ENCODE results near the gene LRRC4. TPM values are rescaled to one million over a fixed set of nuclear protein-coding genes. Genes with fewer than 3 reads are reported as not detected.
A peak's percentile ranks its signal among the peaks of the same experiment; 100 is the strongest.

Gene LRRC4
- total and polyA plus RNA-seq, 5 donors from 2014 or later = 0.06 TPM; not detected in 4

GRCh38 chr7:128035712-128036111 lies 4.5 kb upstream of the LRRC4 start:
- no peaks in the 10 kb centered on the region for H3K27me3 ChIP-seq (ENCODE audit: control insufficient read depth, insufficient read depth, low read length)
- peak overlapping the region in 2 of 4 donors; percentile 17 to 24 for H3K4me3 Mint-ChIP-seq
- H3K4me1 Mint-ChIP-seq = peaks cover 0 to 10% (median 5%) of the 10 kb centered on the region in 4 donors
- peaks cover 0 to 1% (median 0%) of the 10 kb centered on the region in 7 donors for H3K9me3 Mint-ChIP-seq
- peaks cover 10% of the 10 kb centered on the region for H3K27me3 Mint-ChIP-seq
- peaks cover 5% of the 10 kb centered on the region for H3K36me3 Mint-ChIP-seq
- no peak for ATAC-seq (ENCODE audit: low read depth in 2 of 2)
- H3K9me3 ChIP-seq (ENCODE audit: control insufficient read depth in 2 of 2, low read length in 2 of 2) = no peaks in the 10 kb centered on the region
- H3K4me3 ChIP-seq (ENCODE audit: low read depth, low read length) = no peak overlapping the region
- no peaks in the 10 kb centered on the region for H3K36me3 ChIP-seq (ENCODE audit: control insufficient read depth, insufficient read depth, low read length)
- no peak overlapping the region for H3K27ac ChIP-seq (ENCODE audit: insufficient read depth, low read length, poor library complexity, severe bottlenecking)
- peak overlapping the region in 1 of 3 donors; percentile 14 for H3K27ac Mint-ChIP-seq
- no peak for DNase-seq
- H3K4me1 ChIP-seq (ENCODE audit: control insufficient read depth, insufficient read depth, low read length, poor library complexity, severe bottlenecking) = peaks cover 11% of the 10 kb centered on the region

- H3K4me3 ChIP-seq (ENCODE audit: low read depth, low read length) = no peak overlapping the region
- no peak overlapping the region for H3K27ac Mint-ChIP-seq
These were observed 3.6 kb upstream of the LRRC4 start for GRCh38 chr7:128034825-128035224.

GRCh38 chr7:128033246-128033645 lies 2.0 kb upstream of the LRRC4 start:
- Mint-ChIP-seq H3K36me3 (peaks cover 15% of the 10 kb centered on the region), H3K27ac (no peak overlapping the region), H3K27me3 (peaks cover 18% of the 10 kb centered on the region), H3K9me3 (peaks cover 0 to 1% (median 0%) of the 10 kb centered on the region in 7 donors), H3K4me3 (peak overlapping the region; percentile 41 to 73 (median 58)), H3K4me1 (peaks cover 5 to 23% (median 6%) of the 10 kb centered on the region in 4 donors)
- DNase-seq (no peak), ATAC-seq (ENCODE audit: low read depth in 2 of 2) (no peak)
- H3K27me3 ChIP-seq (ENCODE audit: control insufficient read depth, insufficient read depth, low read length) = no peaks in the 10 kb centered on the region
- H3K9me3 ChIP-seq (ENCODE audit: control insufficient read depth in 2 of 2, low read length in 2 of 2) = no peaks in the 10 kb centered on the region
- no peak overlapping the region for H3K4me3 ChIP-seq (ENCODE audit: low read depth, low read length)
- peaks cover 6% of the 10 kb centered on the region for H3K36me3 ChIP-seq (ENCODE audit: control insufficient read depth, insufficient read depth, low read length)
- no peak overlapping the region for H3K27ac ChIP-seq (ENCODE audit: insufficient read depth, low read length, poor library complexity, severe bottlenecking)
- peaks cover 14% of the 10 kb centered on the region for H3K4me1 ChIP-seq (ENCODE audit: control insufficient read depth, insufficient read depth, low read length, poor library complexity, severe bottlenecking)

More at GRCh38 chr7:128034825-128035224, 3.6 kb upstream of the LRRC4 start:
- no peaks in the 10 kb centered on the region for H3K27me3 ChIP-seq (ENCODE audit: control insufficient read depth, insufficient read depth, low read length)
- Mint-ChIP-seq H3K4me3 (no peak overlapping the region), H3K27me3 (peaks cover 18% of the 10 kb centered on the region), H3K36me3 (peaks cover 5% of the 10 kb centered on the region), H3K9me3 (peaks cover 0 to 1% (median 0%) of the 10 kb centered on the region in 7 donors), H3K4me1 (peaks cover 0 to 15% (median 7%) of the 10 kb centered on the region in 4 donors)
- H3K36me3 ChIP-seq (ENCODE audit: control insufficient read depth, insufficient read depth, low read length) = no peaks in the 10 kb centered on the region
- DNase-seq (no peak), ATAC-seq (ENCODE audit: low read depth in 2 of 2) (no peak)
- H3K9me3 ChIP-seq (ENCODE audit: control insufficient read depth in 2 of 2, low read length in 2 of 2) = no peaks in the 10 kb centered on the region
- peaks cover 14% of the 10 kb centered on the region for H3K4me1 ChIP-seq (ENCODE audit: control insufficient read depth, insufficient read depth, low read length, poor library complexity, severe bottlenecking)
- H3K27ac ChIP-seq (ENCODE audit: insufficient read depth, low read length, poor library complexity, severe bottlenecking) = no peak overlapping the region

- ATAC-seq (ENCODE audit: low read depth in 2 of 2) (no peak), DNase-seq (no peak)
- Mint-ChIP-seq H3K9me3 (peaks cover 0 to 1% (median 0%) of the 10 kb centered on the region in 7 donors), H3K36me3 (peaks cover 17% of the 10 kb centered on the region), H3K27me3 (peaks cover 18% of the 10 kb centered on the region), H3K27ac (no peak overlapping the region), H3K4me1 (peaks cover 5 to 23% (median 6%) of the 10 kb centered on the region in 4 donors), H3K4me3 (peak overlapping the region in 3 of 4 donors; percentile 31 to 73 (median 41))
- Histone ChIP-seq H3K9me3 (ENCODE audit: control insufficient read depth in 2 of 2, low read length in 2 of 2) (no peaks in the 10 kb centered on the region), H3K36me3 (ENCODE audit: control insufficient read depth, insufficient read depth, low read length) (peaks cover 6% of the 10 kb centered on the region), H3K27me3 (ENCODE audit: control insufficient read depth, insufficient read depth, low read length) (no peaks in the 10 kb centered on the region), H3K4me3 (ENCODE audit: low read depth, low read length) (no peak overlapping the region), H3K4me1 (ENCODE audit: control insufficient read depth, insufficient read depth, low read length, poor library complexity, severe bottlenecking) (peaks cover 14% of the 10 kb centered on the region), H3K27ac (ENCODE audit: insufficient read depth, low read length, poor library complexity, severe bottlenecking) (no peak overlapping the region)
These were observed 1.5 kb upstream of the LRRC4 start for GRCh38 chr7:128032605-128033235.

- H3K36me3 Mint-ChIP-seq = peaks cover 21% of the 10 kb centered on the region
- DNase-seq (peak; percentile 16 to 71 (median 48)), ATAC-seq (ENCODE audit: low read depth in 2 of 2) (peak; percentile 82 to 84)
- H3K27ac Mint-ChIP-seq = peak overlapping the region in 1 of 3 donors; percentile 48
- peaks cover 5 to 23% (median 5%) of the 10 kb centered on the region in 4 donors for H3K4me1 Mint-ChIP-seq
- no peaks in the 10 kb centered on the region for H3K9me3 ChIP-seq (ENCODE audit: control insufficient read depth in 2 of 2, low read length in 2 of 2)
- H3K4me3 Mint-ChIP-seq = peak overlapping the region; percentile 87 to 93 (median 92)
- H3K27me3 ChIP-seq (ENCODE audit: control insufficient read depth, insufficient read depth, low read length) = no peaks in the 10 kb centered on the region
- peaks cover 6% of the 10 kb centered on the region for H3K36me3 ChIP-seq (ENCODE audit: control insufficient read depth, insufficient read depth, low read length)
- H3K27ac ChIP-seq (ENCODE audit: insufficient read depth, low read length, poor library complexity, severe bottlenecking) = no peak overlapping the region
- H3K27me3 Mint-ChIP-seq = peaks cover 18% of the 10 kb centered on the region
- peaks cover 0 to 1% (median 0%) of the 10 kb centered on the region in 7 donors for H3K9me3 Mint-ChIP-seq
- peaks cover 14% of the 10 kb centered on the region for H3K4me1 ChIP-seq (ENCODE audit: control insufficient read depth, insufficient read depth, low read length, poor library complexity, severe bottlenecking)
- no peak overlapping the region for H3K4me3 ChIP-seq (ENCODE audit: low read depth, low read length)
These were observed 816 bp upstream of the LRRC4 start for GRCh38 chr7:128031901-128032604.

- peaks cover 0 to 23% (median 6%) of the 10 kb centered on the region in 4 donors for H3K4me1 Mint-ChIP-seq
- peak overlapping the region; percentile 70 to 88 (median 81) for H3K4me3 Mint-ChIP-seq
- H3K4me1 ChIP-seq (ENCODE audit: control insufficient read depth, insufficient read depth, low read length, poor library complexity, severe bottlenecking) = peaks cover 14% of the 10 kb centered on the region
- peaks cover 21% of the 10 kb centered on the region for H3K36me3 Mint-ChIP-seq
- H3K27ac ChIP-seq (ENCODE audit: insufficient read depth, low read length, poor library complexity, severe bottlenecking) = no peak overlapping the region
- H3K27me3 ChIP-seq (ENCODE audit: control insufficient read depth, insufficient read depth, low read length) = no peaks in the 10 kb centered on the region
- H3K4me3 ChIP-seq (ENCODE audit: low read depth, low read length) = no peak overlapping the region
- ATAC-seq (ENCODE audit: low read depth in 2 of 2) (no peak), DNase-seq (no peak)
- H3K9me3 Mint-ChIP-seq = peaks cover 0 to 1% (median 0%) of the 10 kb centered on the region in 7 donors
- peaks cover 18% of the 10 kb centered on the region for H3K27me3 Mint-ChIP-seq
- H3K27ac Mint-ChIP-seq = no peak overlapping the region
- H3K9me3 ChIP-seq (ENCODE audit: control insufficient read depth in 2 of 2, low read length in 2 of 2) = no peaks in the 10 kb centered on the region
- H3K36me3 ChIP-seq (ENCODE audit: control insufficient read depth, insufficient read depth, low read length) = peaks cover 9% of the 10 kb centered on the region
These were observed 979 bp downstream of the LRRC4 start for GRCh38 chr7:128030263-128030653.

DNA sequence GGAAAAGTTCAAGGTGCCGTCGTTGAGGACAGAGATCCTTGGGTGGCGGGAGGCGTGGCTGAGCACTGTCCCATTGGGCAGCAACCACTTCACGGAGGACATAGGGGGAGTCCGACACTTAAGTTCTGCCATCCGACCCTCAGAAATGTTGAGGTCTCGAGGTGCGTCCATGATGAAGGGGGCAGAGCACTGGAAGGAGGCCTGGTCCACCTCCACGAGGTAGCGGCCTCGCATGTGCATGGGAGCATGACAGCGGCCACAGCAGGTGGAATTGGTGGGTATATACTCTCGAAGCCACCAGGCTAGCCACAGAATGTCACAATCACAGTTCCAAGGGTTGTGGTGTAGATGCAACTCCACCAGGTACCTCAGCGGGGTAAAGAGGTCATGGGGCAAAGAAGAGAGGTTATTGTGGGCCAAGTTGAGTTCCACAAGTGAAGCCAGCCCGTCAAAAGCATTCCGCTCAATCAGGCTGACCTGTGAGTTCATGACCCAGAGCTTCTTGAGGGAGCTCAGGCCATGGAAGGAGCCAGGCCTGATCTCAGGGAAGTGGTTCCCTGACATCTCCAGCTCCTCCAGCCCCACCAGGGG lies 1.7 kb downstream of the LRRC4 start:
- H3K27me3 ChIP-seq (ENCODE audit: control insufficient read depth, insufficient read depth, low read length) = no peaks in the 10 kb centered on the region
- Mint-ChIP-seq H3K4me3 (peak overlapping the region; percentile 70 to 88 (median 81)), H3K27ac (no peak overlapping the region), H3K9me3 (peaks cover 0 to 1% (median 0%) of the 10 kb centered on the region in 7 donors), H3K4me1 (peaks cover 0 to 23% (median 6%) of the 10 kb centered on the region in 4 donors), H3K36me3 (peaks cover 23% of the 10 kb centered on the region), H3K27me3 (peaks cover 18% of the 10 kb centered on the region)
- H3K9me3 ChIP-seq (ENCODE audit: control insufficient read depth in 2 of 2, low read length in 2 of 2) = no peaks in the 10 kb centered on the region
- H3K4me1 ChIP-seq (ENCODE audit: control insufficient read depth, insufficient read depth, low read length, poor library complexity, severe bottlenecking) = peaks cover 14% of the 10 kb centered on the region
- DNase-seq = no peak
- ATAC-seq (ENCODE audit: low read depth in 2 of 2) = no peak
- H3K36me3 ChIP-seq (ENCODE audit: control insufficient read depth, insufficient read depth, low read length) = peaks cover 9% of the 10 kb centered on the region
- H3K27ac ChIP-seq (ENCODE audit: insufficient read depth, low read length, poor library complexity, severe bottlenecking) = no peak overlapping the region
- H3K4me3 ChIP-seq (ENCODE audit: low read depth, low read length) = no peak overlapping the region
